ENCODE data around the gene ATP23. TPM values are rescaled to one million over a fixed set of nuclear protein-coding genes. Genes with fewer than 3 reads are reported as not detected.

ATP23 gene
- total RNA-seq, 2 donors from 2014 or later: 15.3 to 15.5 TPM

GRCh38 chr12:57990241-57990883 lies 49.0 kb downstream of the ATP23 start:
- Mint-ChIP-seq H3K36me3 (peaks cover 0 to 6% of the 10 kb centered on the region in 2 donors), H3K27ac (no peak overlapping the region), H3K9me3 (peaks cover 0 to 12% of the 10 kb centered on the region in 2 donors)
- ATAC-seq (no peak), DNase-seq (ENCODE audit: low spot score in 2 of 2) (no peak)

GRCh38 chr12:57992001-57992400 lies 50.6 kb downstream of the ATP23 start:
- ATAC-seq: no peak
- Mint-ChIP-seq H3K9me3 (peaks cover 7 to 24% of the 10 kb centered on the region in 2 donors), H3K36me3 (peaks cover 0 to 7% of the 10 kb centered on the region in 2 donors), H3K27ac (no peak overlapping the region)
- DNase-seq (ENCODE audit: low spot score in 2 of 2): no peak

- DNase-seq (ENCODE audit: low spot score in 2 of 2) (no peak), ATAC-seq (no peak)
- H3K36me3 Mint-ChIP-seq: peaks cover 0 to 13% of the 10 kb centered on the region in 2 donors
- H3K9me3 Mint-ChIP-seq: peaks cover 12 to 28% of the 10 kb centered on the region in 2 donors
- H3K27ac Mint-ChIP-seq: no peak overlapping the region
These were observed 51.7 kb downstream of the ATP23 start for GRCh38 chr12:57993030-57993429.

- ATAC-seq: no peak
- H3K27ac Mint-ChIP-seq: no peak overlapping the region
- peaks cover 0 to 13% of the 10 kb centered on the region in 2 donors for H3K36me3 Mint-ChIP-seq
- no peak for DNase-seq (ENCODE audit: low spot score in 2 of 2)
- peaks cover 12 to 28% of the 10 kb centered on the region in 2 donors for H3K9me3 Mint-ChIP-seq
These were observed 52.5 kb downstream of the ATP23 start for GRCh38 chr12:57993834-57994233.

- H3K9me3 Mint-ChIP-seq: peaks cover 18 to 31% of the 10 kb centered on the region in 2 donors
These were observed 55.2 kb downstream of the ATP23 start for GRCh38 chr12:57996520-57996919.

GRCh38 chr12:57998251-57998650 lies 56.9 kb downstream of the ATP23 start:
- ATAC-seq: no peak
- DNase-seq (ENCODE audit: low spot score in 2 of 2): no peak
- peaks cover 0 to 13% of the 10 kb centered on the region in 2 donors for H3K36me3 Mint-ChIP-seq
- peaks cover 24 to 26% of the 10 kb centered on the region in 2 donors for H3K9me3 Mint-ChIP-seq
- H3K27ac Mint-ChIP-seq: no peak overlapping the region

More at GRCh38 chr12:57996520-57996919, 55.2 kb downstream of the ATP23 start:
- DNase-seq (ENCODE audit: low spot score in 2 of 2): no peak
- Mint-ChIP-seq H3K36me3 (peaks cover 0 to 18% of the 10 kb centered on the region in 2 donors), H3K27ac (no peak overlapping the region)
- no peak for ATAC-seq

GRCh38 chr12:58000499-58000898 lies 59.1 kb downstream of the ATP23 start:
- ATAC-seq (no peak), DNase-seq (ENCODE audit: low spot score in 2 of 2) (no peak)
- H3K27ac Mint-ChIP-seq: no peak overlapping the region
- peaks cover 24 to 26% of the 10 kb centered on the region in 2 donors for H3K9me3 Mint-ChIP-seq
- peaks cover 0 to 13% of the 10 kb centered on the region in 2 donors for H3K36me3 Mint-ChIP-seq

- peak; percentile 24 to 67 for ATAC-seq
- no peak for DNase-seq (ENCODE audit: low spot score in 2 of 2)
- Mint-ChIP-seq H3K27ac (no peak overlapping the region), H3K9me3 (no peaks in the 10 kb centered on the region), H3K36me3 (no peaks in the 10 kb centered on the region)
These were observed 66.5 kb downstream of the ATP23 start for GRCh38 chr12:58007875-58008274.

- no peak for DNase-seq (ENCODE audit: low spot score in 2 of 2)
- H3K36me3 Mint-ChIP-seq: no peaks in the 10 kb centered on the region
- no peak overlapping the region for H3K27ac Mint-ChIP-seq
- no peak for ATAC-seq
- no peaks in the 10 kb centered on the region for H3K9me3 Mint-ChIP-seq
These were observed 67.3 kb downstream of the ATP23 start for GRCh38 chr12:58008634-58009033.

Other genes starting within 250 kb of the ATP23 start
- 100 to 1,000 TPM in 1 of 2 donors, 10 to 100 TPM in 1; 87.1 to 116 TPM for gene OS9, start 247.4 kb upstream of the ATP23 start, total RNA-seq
- gene AGAP2, start 202.8 kb upstream of the ATP23 start, total RNA-seq: 10 to 100 TPM; 28.9 to 38.4 TPM
- 10 to 100 TPM in 1 of 2 donors, 1 to 10 TPM in 1; 9.7 to 15.1 TPM for gene TSPAN31, start 196.5 kb upstream of the ATP23 start, total RNA-seq
- gene CDK4, start 189.3 kb upstream of the ATP23 start, total RNA-seq: 100 to 1,000 TPM; 183 to 191 TPM
- 10 to 100 TPM; 17.4 to 26.4 TPM for gene MARCHF9, start 186.5 kb upstream of the ATP23 start, total RNA-seq
- gene CYP27B1, start 174.5 kb upstream of the ATP23 start, total RNA-seq: 10 to 100 TPM in 1 of 2 donors, 1 to 10 TPM in 1; 7.6 to 14.7 TPM
- gene METTL1, start 169.5 kb upstream of the ATP23 start, total RNA-seq: 10 to 100 TPM; 21.3 to 28.5 TPM
- gene EEF1AKMT3, start 169.0 kb upstream of the ATP23 start, total RNA-seq: 1 to 10 TPM; 3.1 to 3.6 TPM
- gene TSFM, start 158.8 kb upstream of the ATP23 start, total RNA-seq: 10 to 100 TPM; 35.9 to 50.2 TPM
- 1 to 10 TPM in 1 of 2 donors, under 1 TPM in 1; 0.23 to 3.1 TPM for gene AVIL, start 122.8 kb upstream of the ATP23 start, total RNA-seq
- 100 to 1,000 TPM in 1 of 2 donors, 10 to 100 TPM in 1; 76.3 to 103 TPM for gene CTDSP2, start 94.8 kb upstream of the ATP23 start, total RNA-seq

Measured in activated naive CD4-positive, alpha-beta T cell treated with anti-CD3 and anti-CD28 coated beads, Interleukin-2, amount 50 U/mL, for 72 hours (primary cell).